Astrocyte (in vitro differentiated cells and primary cell): ENCODE results near the gene DNAJC18. TPM values are rescaled to one million over a fixed set of nuclear protein-coding genes. Genes with fewer than 3 reads are reported as not detected.
A peak's percentile ranks its signal among the peaks of the same experiment; 100 is the strongest.

Experiments used
- DNase-seq: peaks from one replicate; pipeline ENCODE4 v3.0.0-alpha.2; 2010; ENCODE audit warnings: low read depth
- FAIRE-seq: peaks from 2 replicates; lab custom pipeline; 2011; peaks lifted over from hg19 to GRCh38; lab: Jason Lieb, UNC
- H2AFZ ChIP-seq: 2 replicates; pipeline ENCODE4 v1.6.0; 2012; ENCODE audit warnings: low read depth, low read length, inconsistent platforms
- H3K27ac ChIP-seq: 2 replicates; pipeline ENCODE4 v1.5.1; 2011; ENCODE audit warnings: low read depth, low read length, inconsistent platforms
- H3K27me3 ChIP-seq: 2 replicates; pipeline ENCODE4 v1.6.0; 2011; ENCODE audit warnings: low read length, inconsistent platforms; ENCODE audit not compliant: insufficient read depth
- H3K36me3 ChIP-seq: 2 replicates; pipeline ENCODE4 v1.5.1; 2011; ENCODE audit warnings: low read length, inconsistent platforms; ENCODE audit not compliant: insufficient read depth
- H3K4me1 ChIP-seq: 2 replicates; pipeline ENCODE4 v1.5.1; 2011; ENCODE audit warnings: low read length, inconsistent platforms; ENCODE audit not compliant: insufficient read depth
- H3K4me2 ChIP-seq: 2 replicates; pipeline ENCODE4 v1.6.0; 2012; ENCODE audit warnings: low read length, inconsistent platforms
- H3K4me3 ChIP-seq: 2 replicates; pipeline ENCODE4 v1.5.1; 2011; ENCODE audit warnings: low read depth, mild to moderate bottlenecking, low read length, inconsistent platforms; ENCODE audit not compliant: insufficient read depth
- H3K79me2 ChIP-seq: 2 replicates; pipeline ENCODE4 v1.6.0; 2012; ENCODE audit warnings: mild to moderate bottlenecking, low read length, inconsistent platforms; ENCODE audit not compliant: insufficient read depth
- H3K9ac ChIP-seq: 2 replicates; pipeline ENCODE4 v1.6.0; 2012; ENCODE audit warnings: mild to moderate bottlenecking, low read length, inconsistent platforms
- H3K9me3 ChIP-seq: 2 replicates; pipeline ENCODE4 v1.5.1; 2012; ENCODE audit warnings: low read depth, mild to moderate bottlenecking, low read length, inconsistent platforms; ENCODE audit not compliant: insufficient read depth
- H4K20me1 ChIP-seq: 2 replicates; pipeline ENCODE4 v1.6.0; 2012; ENCODE audit warnings: low read length, inconsistent platforms; ENCODE audit not compliant: insufficient read depth
- H3K27ac Mint-ChIP-seq: one replicate; pipeline ENCODE4 v1.8.0; 2021; ENCODE audit warnings: mild to moderate bottlenecking, mixed read lengths; ENCODE audit not compliant: unreplicated experiment
- H3K27me3 Mint-ChIP-seq: one replicate; pipeline ENCODE4 v1.8.0; 2021; ENCODE audit warnings: low read depth, mixed read lengths; ENCODE audit not compliant: unreplicated experiment
- H3K36me3 Mint-ChIP-seq: one replicate; pipeline ENCODE4 v1.8.0; 2021; ENCODE audit warnings: low read depth, mixed read lengths; ENCODE audit not compliant: unreplicated experiment
- H3K4me1 Mint-ChIP-seq: one replicate; pipeline ENCODE4 v1.8.0; 2021; ENCODE audit warnings: low read depth, mixed read lengths; ENCODE audit not compliant: unreplicated experiment
- H3K4me3 Mint-ChIP-seq: one replicate; pipeline ENCODE4 v1.8.0; 2021; ENCODE audit warnings: mild to moderate bottlenecking, moderate library complexity, mixed read lengths; ENCODE audit not compliant: unreplicated experiment
- H3K9me3 Mint-ChIP-seq: one replicate; pipeline ENCODE4 v1.8.0; 2021; ENCODE audit warnings: mild to moderate bottlenecking, mixed read lengths; ENCODE audit not compliant: unreplicated experiment
- CTCF ChIP-seq: IDR thresholded peaks from 2 replicates; pipeline ENCODE4 v1.5.1; 2011; ENCODE audit warnings: low read depth, mild to moderate bottlenecking, inconsistent platforms, low read length, moderate library complexity; ENCODE audit not compliant: insufficient read depth
- EZH2 ChIP-seq: IDR thresholded peaks from 2 replicates; pipeline ENCODE4 v1.6.1; 2012; ENCODE audit warnings: mild to moderate bottlenecking, low read length, inconsistent platforms; ENCODE audit not compliant: insufficient read depth
- total RNA-seq: library from RNA; stranded (reverse); gene quantifications from 2 replicates; pipeline ENCODE4 v1.2.1, GENCODE V29; 2021

DNAJC18 gene
- total RNA-seq, 1 donor from 2014 or later, result 18.8 TPM

GRCh38 chr5:139383993-139384590 lies 55.2 kb downstream of the DNAJC18 start:
- Histone ChIP-seq H3K4me2 (no peak overlapping the region), H3K4me3 (no peak overlapping the region), H3K79me2 (no peaks in the 10 kb centered on the region), H3K4me1 (no peaks in the 10 kb centered on the region), H3K27ac (no peak overlapping the region), H3K9me3 (no peaks in the 10 kb centered on the region), H3K27me3 (no peaks in the 10 kb centered on the region), H4K20me1 (peaks cover 6% of the 10 kb centered on the region), H2AFZ (no peak overlapping the region), H3K36me3 (no peaks in the 10 kb centered on the region), H3K9ac (no peak overlapping the region)
- no peak for DNase-seq
- peaks cover 16% of the 10 kb centered on the region for H3K27me3 Mint-ChIP-seq
- no peak overlapping the region for H3K4me3 Mint-ChIP-seq
- peak overlapping the region; percentile 20 for H3K27ac Mint-ChIP-seq
- H3K4me1 Mint-ChIP-seq, result no peaks in the 10 kb centered on the region
- no peak for TF ChIP-seq CTCF
- no peak for TF ChIP-seq EZH2
- H3K36me3 Mint-ChIP-seq, result peaks cover 7% of the 10 kb centered on the region
- H3K9me3 Mint-ChIP-seq, result no peaks in the 10 kb centered on the region
- FAIRE-seq, result no peak

DNA sequence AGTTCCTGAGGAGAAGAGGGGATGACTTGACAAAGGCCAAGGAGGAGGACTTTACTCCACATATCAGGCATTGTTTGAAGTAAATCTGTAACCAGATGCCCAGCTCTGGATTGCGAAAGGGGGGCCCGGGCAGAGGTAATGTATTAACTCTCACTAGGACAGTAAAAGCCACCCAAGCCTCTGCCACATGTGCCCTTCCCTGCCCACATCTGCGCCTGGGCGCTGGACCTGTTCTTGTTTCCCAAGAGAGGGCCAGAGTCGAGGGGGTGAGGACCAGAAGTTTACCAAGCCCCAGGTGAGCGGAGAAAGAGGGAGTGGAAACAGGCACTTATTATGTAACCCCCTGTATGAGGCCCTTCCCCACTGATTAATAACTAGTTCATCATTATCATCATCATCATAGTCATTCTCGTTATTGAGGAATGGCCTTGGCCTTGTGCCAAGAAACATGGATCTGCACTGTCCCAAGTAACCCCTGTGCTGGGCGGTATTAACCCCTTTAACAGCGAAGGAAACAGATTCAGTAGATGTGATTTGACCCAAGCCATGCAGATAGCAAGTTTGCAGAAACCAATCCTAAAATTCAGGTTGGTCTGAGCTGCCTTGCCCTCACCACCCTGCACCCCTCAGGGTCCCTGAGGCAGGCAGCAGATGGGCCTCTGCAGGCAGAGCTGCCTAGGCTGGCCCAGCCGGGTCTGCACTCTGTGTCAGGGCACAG lies 55.9 kb downstream of the DNAJC18 start, which contains the start of gene SLC23A1:
SLC23A1 (minus strand) TSS at position 23 of the 718 bp plus-strand sequence. CDS start 44 bp downstream, outside the sequence.
- no peaks in the 10 kb centered on the region for H3K4me1 ChIP-seq
- no peaks in the 10 kb centered on the region for H3K36me3 ChIP-seq
- TF ChIP-seq CTCF (no peak), EZH2 (no peak)
- Mint-ChIP-seq H3K9me3 (no peaks in the 10 kb centered on the region), H3K27me3 (peaks cover 16% of the 10 kb centered on the region), H3K36me3 (peaks cover 8% of the 10 kb centered on the region), H3K27ac (no peak within 1 kb of the TSS), H3K4me1 (no peaks in the 10 kb centered on the region), H3K4me3 (no peak within 1 kb of the TSS)
- no peaks in the 10 kb centered on the region for H3K79me2 ChIP-seq
- peaks cover 7% of the 10 kb centered on the region for H4K20me1 ChIP-seq
- no peak within 1 kb of the TSS for H3K4me2 ChIP-seq
- no peak within 1 kb of the TSS for H3K27ac ChIP-seq
- FAIRE-seq (no peak), DNase-seq (no peak)
- no peak within 1 kb of the TSS for H3K4me3 ChIP-seq
- H2AFZ ChIP-seq, result no peak within 1 kb of the TSS
- no peaks in the 10 kb centered on the region for H3K9me3 ChIP-seq
- H3K27me3 ChIP-seq, result no peaks in the 10 kb centered on the region
- no peak within 1 kb of the TSS for H3K9ac ChIP-seq

DNA sequence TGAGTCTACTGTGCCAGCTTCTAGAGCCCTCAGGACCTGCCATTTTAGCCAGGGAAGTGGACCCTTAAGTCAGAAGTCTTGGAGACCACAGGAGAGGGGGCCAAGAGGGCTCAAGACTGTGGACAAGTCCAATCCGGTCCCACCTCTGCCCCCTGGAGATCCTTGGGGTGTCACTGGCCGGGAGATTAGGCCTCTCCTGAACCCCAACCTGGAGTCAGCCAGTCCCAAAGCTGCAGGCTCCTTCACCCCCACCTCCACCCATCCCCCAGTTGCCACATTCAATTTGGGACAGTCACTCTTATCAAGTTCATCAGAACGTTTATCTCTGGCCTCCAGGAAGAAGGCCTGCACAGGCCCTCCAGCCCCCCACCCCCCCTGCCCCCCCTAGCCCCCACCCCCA lies 56.5 kb downstream of the DNAJC18 start:
- Histone ChIP-seq H2AFZ (no peak overlapping the region), H4K20me1 (peaks cover 7% of the 10 kb centered on the region), H3K9ac (no peak overlapping the region), H3K27me3 (no peaks in the 10 kb centered on the region), H3K36me3 (no peaks in the 10 kb centered on the region), H3K27ac (no peak overlapping the region), H3K79me2 (no peaks in the 10 kb centered on the region), H3K4me3 (no peak overlapping the region), H3K4me1 (no peaks in the 10 kb centered on the region), H3K4me2 (no peak overlapping the region), H3K9me3 (no peaks in the 10 kb centered on the region)
- Mint-ChIP-seq H3K9me3 (no peaks in the 10 kb centered on the region), H3K27ac (no peak overlapping the region), H3K27me3 (peaks cover 16% of the 10 kb centered on the region), H3K4me3 (no peak overlapping the region), H3K36me3 (peaks cover 8% of the 10 kb centered on the region), H3K4me1 (no peaks in the 10 kb centered on the region)
- no peak for TF ChIP-seq CTCF
- TF ChIP-seq EZH2, result no peak
- FAIRE-seq, result no peak
- no peak for DNase-seq
